ENCODE measurements around the gene PRIM1.

GRCh38 chr12:56688129-56688845 lies 63.8 kb downstream of the PRIM1 start, which contains the start of gene PTGES3:
- TF ChIP-seq POLR2AphosphoS5 (IDR thresholded peaks at IDR 0.05) (peak; percentile 93 to 98), CTCF (IDR thresholded peaks at IDR 0.05) (peak in 2 of 6 experiments; percentile 5 to 19), EP300 (IDR thresholded peaks at IDR 0.05) (peak in 2 of 4 donors; percentile 32 to 73), POLR2A (IDR thresholded peaks at IDR 0.05) (peak in 3 of 4 donors; percentile 86 to 94 (median 94))

Data from upper lobe of left lung (tissue), 4 donors.